Peyer's patch (tissue), 4 donors: ENCODE data around the gene JAK1.

Source experiments
- POLR2A ChIP-seq, 2 donors: fragments of 450-650 bp; IDR thresholded peaks; one replicate each; pipeline ENCODE4 v1.5.1; 2017; ENCODE audit warnings: antibody characterized with exemption in 2 of 2, mild to moderate bottlenecking in 2 of 2, moderate library complexity in 2 of 2
- TF ChIP-seq, protein P1 (sequence below), 6 experiments: fragments of 450-650 bp in 4 of 6; fragments of 200-600 bp in 2 of 6; sonication (generic) in 1 of 6; IDR thresholded peaks; one replicate each; pipeline ENCODE4 v1.5.1; 2017 to 2019; ENCODE audit warnings: antibody characterized with exemption in 6 of 6, mild to moderate bottlenecking in 3 of 6, moderate library complexity in 1 of 6

DNA sequence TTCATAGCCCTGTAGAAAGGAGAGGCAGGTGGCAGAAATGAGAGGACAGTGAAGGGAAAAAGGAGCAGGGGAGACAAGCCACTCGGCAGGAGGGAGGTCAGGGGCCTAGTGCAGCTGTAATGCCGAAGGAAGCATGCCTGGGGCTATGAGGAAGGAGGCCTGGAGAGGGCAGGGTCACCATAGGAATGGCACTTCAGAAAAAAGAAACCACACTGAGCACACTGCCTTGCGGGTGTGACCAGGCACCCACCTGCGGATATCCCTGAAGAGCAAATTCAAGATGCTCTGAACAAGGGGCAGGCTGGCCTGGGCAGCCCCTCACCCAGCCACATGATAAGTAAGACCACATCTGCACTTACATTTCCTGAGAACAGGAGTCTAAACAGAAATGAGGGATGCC is 104.7 kb downstream of the JAK1 start:
- TF ChIP-seq, protein P1, sequence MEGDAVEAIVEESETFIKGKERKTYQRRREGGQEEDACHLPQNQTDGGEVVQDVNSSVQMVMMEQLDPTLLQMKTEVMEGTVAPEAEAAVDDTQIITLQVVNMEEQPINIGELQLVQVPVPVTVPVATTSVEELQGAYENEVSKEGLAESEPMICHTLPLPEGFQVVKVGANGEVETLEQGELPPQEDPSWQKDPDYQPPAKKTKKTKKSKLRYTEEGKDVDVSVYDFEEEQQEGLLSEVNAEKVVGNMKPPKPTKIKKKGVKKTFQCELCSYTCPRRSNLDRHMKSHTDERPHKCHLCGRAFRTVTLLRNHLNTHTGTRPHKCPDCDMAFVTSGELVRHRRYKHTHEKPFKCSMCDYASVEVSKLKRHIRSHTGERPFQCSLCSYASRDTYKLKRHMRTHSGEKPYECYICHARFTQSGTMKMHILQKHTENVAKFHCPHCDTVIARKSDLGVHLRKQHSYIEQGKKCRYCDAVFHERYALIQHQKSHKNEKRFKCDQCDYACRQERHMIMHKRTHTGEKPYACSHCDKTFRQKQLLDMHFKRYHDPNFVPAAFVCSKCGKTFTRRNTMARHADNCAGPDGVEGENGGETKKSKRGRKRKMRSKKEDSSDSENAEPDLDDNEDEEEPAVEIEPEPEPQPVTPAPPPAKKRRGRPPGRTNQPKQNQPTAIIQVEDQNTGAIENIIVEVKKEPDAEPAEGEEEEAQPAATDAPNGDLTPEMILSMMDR (IDR thresholded peaks at IDR 0.05) = peak in 3 of 6 experiments; percentile 29 to 43 (median 29)
- TF ChIP-seq POLR2A (IDR thresholded peaks at IDR 0.05) = no peak
